Activated naive CD4-positive, alpha-beta T cell treated with anti-CD3 and anti-CD28 coated beads, Interleukin-2, amount 50 U/mL, for 24 hours (primary cell): ENCODE results near the gene SAMD10.
"Not testable (repeated sequence)": the region's sequence is repeated elsewhere in the genome, so short reads cannot be mapped to it uniquely, and the experiment has no call there.

Source experiments
- H3K27ac Mint-ChIP-seq: one replicate; pipeline ENCODE4 v1.8.0; 2021; ENCODE audit warnings: mild to moderate bottlenecking, mixed read lengths
- H3K27me3 Mint-ChIP-seq: one replicate; pipeline ENCODE4 v1.8.0; 2021; ENCODE audit warnings: mixed read lengths
- H3K36me3 Mint-ChIP-seq: one replicate; pipeline ENCODE4 v1.8.0; 2021; ENCODE audit warnings: mixed read lengths
- H3K4me1 Mint-ChIP-seq: one replicate; pipeline ENCODE4 v1.8.0; 2021; ENCODE audit warnings: mixed read lengths
- H3K4me3 Mint-ChIP-seq: one replicate; pipeline ENCODE4 v1.8.0; 2021; ENCODE audit warnings: mild to moderate bottlenecking, mixed read lengths
- H3K9me3 Mint-ChIP-seq: one replicate; pipeline ENCODE4 v1.8.0; 2021; ENCODE audit warnings: mixed read lengths

SAMD10 gene

GRCh38 chr20:63930971-63931553 lies 48.4 kb downstream of the SAMD10 start:
- H3K4me3 Mint-ChIP-seq = no peak overlapping the region
- no peaks in the 10 kb centered on the region for H3K9me3 Mint-ChIP-seq
- H3K36me3 Mint-ChIP-seq = peaks cover 9% of the 10 kb centered on the region
- H3K27ac Mint-ChIP-seq = no peak overlapping the region
- H3K27me3 Mint-ChIP-seq = no peaks in the 10 kb centered on the region
- peaks cover 4% of the 10 kb centered on the region for H3K4me1 Mint-ChIP-seq

- H3K27ac Mint-ChIP-seq, H3K27me3 Mint-ChIP-seq, H3K9me3 Mint-ChIP-seq, H3K4me3 Mint-ChIP-seq, H3K36me3 Mint-ChIP-seq: not testable (repeated sequence)
- H3K4me1 Mint-ChIP-seq = peaks cover 12% of the 10 kb centered on the region
Measured at GRCh38 chr20:63929473-63929883, 50.0 kb downstream of the SAMD10 start.

- peaks cover 7% of the 10 kb centered on the region for H3K36me3 Mint-ChIP-seq
Measured at GRCh38 chr20:63929071-63929470, 50.4 kb downstream of the SAMD10 start.

GRCh38 chr20:63926298-63926697 lies 53.1 kb downstream of the SAMD10 start:
- H3K4me3 Mint-ChIP-seq = no peak overlapping the region
- peak overlapping the region; percentile 23 for H3K27ac Mint-ChIP-seq
- H3K36me3 Mint-ChIP-seq = peaks cover 5% of the 10 kb centered on the region
- H3K9me3 Mint-ChIP-seq = no peaks in the 10 kb centered on the region
- peaks cover 20% of the 10 kb centered on the region for H3K4me1 Mint-ChIP-seq
- no peaks in the 10 kb centered on the region for H3K27me3 Mint-ChIP-seq

More at GRCh38 chr20:63929071-63929470, 50.4 kb downstream of the SAMD10 start:
- Mint-ChIP-seq H3K9me3 (no peaks in the 10 kb centered on the region), H3K4me1 (peaks cover 15% of the 10 kb centered on the region), H3K27me3 (no peaks in the 10 kb centered on the region), H3K4me3 (no peak overlapping the region), H3K27ac (no peak overlapping the region)

- Mint-ChIP-seq H3K27me3 (no peaks in the 10 kb centered on the region), H3K27ac (peak overlapping the region; percentile 9), H3K9me3 (no peaks in the 10 kb centered on the region), H3K4me1 (peaks cover 20% of the 10 kb centered on the region), H3K4me3 (no peak overlapping the region), H3K36me3 (peaks cover 2% of the 10 kb centered on the region)
Measured at GRCh38 chr20:63924241-63924640, 55.2 kb downstream of the SAMD10 start.
